ENCODE measurements around the gene RPS6KA4. TPM values are rescaled to one million over a fixed set of nuclear protein-coding genes. Genes with fewer than 3 reads are reported as not detected.

The RPS6KA4 gene
- total and polyA plus RNA-seq, 2 of the 13 experiments (the other 11 are each of a cell fraction or from before 2014, with no cell fraction given): 8.9 to 14.2 TPM

DNA sequence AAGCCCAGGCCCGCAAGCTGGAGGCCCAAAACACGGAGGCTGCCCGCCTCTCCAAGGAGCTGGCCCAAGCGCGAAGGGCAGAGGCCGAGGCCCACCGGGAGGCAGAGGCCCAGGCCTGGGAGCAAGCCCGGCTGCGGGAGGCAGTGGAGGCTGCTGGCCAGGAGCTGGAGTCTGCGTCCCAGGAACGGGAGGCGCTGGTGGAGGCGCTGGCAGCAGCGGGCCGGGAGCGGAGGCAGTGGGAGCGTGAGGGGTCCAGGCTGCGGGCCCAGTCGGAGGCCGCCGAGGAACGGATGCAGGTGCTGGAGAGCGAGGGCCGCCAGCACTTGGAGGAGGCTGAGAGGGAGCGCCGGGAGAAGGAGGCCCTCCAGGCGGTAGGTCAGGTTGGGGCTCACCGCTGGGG, 14.2 kb upstream of the RPS6KA4 start:
- Histone ChIP-seq H3K79me2 (ENCODE audit: insufficient read depth, low read length) (no peaks in the 10 kb centered on the region), H3K27me3 (ENCODE audit: control insufficient read depth in 1 of 2, insufficient read depth in 2 of 2, low read length in 2 of 2) (peaks cover 4 to 29% of the 10 kb centered on the region in 2 experiments; a peak in 4 of 5 replicates), H3K27ac (ENCODE audit: extremely low read length, insufficient read depth, low read length) (no peak overlapping the region), H3K36me3 (replicated peaks in 1 of 2; ENCODE audit: control insufficient read depth in 1 of 2, insufficient read depth in 2 of 2, low read length in 2 of 2) (no peaks in the 10 kb centered on the region), H3K4me1 (ENCODE audit: insufficient read depth, low read length) (peaks cover 57% of the 10 kb centered on the region), H3K4me3 (replicated peaks in 1 of 3; ENCODE audit: insufficient read depth in 1 of 3, low read depth in 2 of 3, low read length in 3 of 3) (no peak overlapping the region), H3K9ac (ENCODE audit: insufficient read depth, low read depth, low read length) (no peak overlapping the region), H3K4me2 (ENCODE audit: low read depth, low read length) (no peak overlapping the region), H2AFZ (ENCODE audit: low read length) (no peak overlapping the region), H3K9me3 (ENCODE audit: low read length) (no peaks in the 10 kb centered on the region), H4K20me1 (ENCODE audit: insufficient read depth, low read length) (no peaks in the 10 kb centered on the region)
- TF ChIP-seq, protein P1, sequence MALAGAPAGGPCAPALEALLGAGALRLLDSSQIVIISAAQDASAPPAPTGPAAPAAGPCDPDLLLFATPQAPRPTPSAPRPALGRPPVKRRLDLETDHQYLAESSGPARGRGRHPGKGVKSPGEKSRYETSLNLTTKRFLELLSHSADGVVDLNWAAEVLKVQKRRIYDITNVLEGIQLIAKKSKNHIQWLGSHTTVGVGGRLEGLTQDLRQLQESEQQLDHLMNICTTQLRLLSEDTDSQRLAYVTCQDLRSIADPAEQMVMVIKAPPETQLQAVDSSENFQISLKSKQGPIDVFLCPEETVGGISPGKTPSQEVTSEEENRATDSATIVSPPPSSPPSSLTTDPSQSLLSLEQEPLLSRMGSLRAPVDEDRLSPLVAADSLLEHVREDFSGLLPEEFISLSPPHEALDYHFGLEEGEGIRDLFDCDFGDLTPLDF (CRISPR knock-in tag; IDR thresholded peaks at IDR 0.05): no peak
- TF ChIP-seq SRF (IDR thresholded peaks at IDR 0.05; ENCODE audit: low read depth, low read length): no peak
- TF ChIP-seq, protein P2, sequence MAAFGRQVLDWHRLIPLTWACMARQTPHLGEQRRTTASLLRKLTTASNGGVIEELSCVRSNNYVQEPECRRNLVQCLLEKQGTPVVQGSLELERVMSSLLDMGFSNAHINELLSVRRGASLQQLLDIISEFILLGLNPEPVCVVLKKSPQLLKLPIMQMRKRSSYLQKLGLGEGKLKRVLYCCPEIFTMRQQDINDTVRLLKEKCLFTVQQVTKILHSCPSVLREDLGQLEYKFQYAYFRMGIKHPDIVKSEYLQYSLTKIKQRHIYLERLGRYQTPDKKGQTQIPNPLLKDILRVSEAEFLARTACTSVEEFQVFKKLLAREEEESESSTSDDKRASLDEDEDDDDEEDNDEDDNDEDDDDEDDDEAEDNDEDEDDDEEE (CRISPR knock-in tag; IDR thresholded peaks at IDR 0.05): no peak
- TF ChIP-seq, protein P3, sequence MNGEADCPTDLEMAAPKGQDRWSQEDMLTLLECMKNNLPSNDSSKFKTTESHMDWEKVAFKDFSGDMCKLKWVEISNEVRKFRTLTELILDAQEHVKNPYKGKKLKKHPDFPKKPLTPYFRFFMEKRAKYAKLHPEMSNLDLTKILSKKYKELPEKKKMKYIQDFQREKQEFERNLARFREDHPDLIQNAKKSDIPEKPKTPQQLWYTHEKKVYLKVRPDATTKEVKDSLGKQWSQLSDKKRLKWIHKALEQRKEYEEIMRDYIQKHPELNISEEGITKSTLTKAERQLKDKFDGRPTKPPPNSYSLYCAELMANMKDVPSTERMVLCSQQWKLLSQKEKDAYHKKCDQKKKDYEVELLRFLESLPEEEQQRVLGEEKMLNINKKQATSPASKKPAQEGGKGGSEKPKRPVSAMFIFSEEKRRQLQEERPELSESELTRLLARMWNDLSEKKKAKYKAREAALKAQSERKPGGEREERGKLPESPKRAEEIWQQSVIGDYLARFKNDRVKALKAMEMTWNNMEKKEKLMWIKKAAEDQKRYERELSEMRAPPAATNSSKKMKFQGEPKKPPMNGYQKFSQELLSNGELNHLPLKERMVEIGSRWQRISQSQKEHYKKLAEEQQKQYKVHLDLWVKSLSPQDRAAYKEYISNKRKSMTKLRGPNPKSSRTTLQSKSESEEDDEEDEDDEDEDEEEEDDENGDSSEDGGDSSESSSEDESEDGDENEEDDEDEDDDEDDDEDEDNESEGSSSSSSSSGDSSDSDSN (CRISPR knock-in tag; IDR thresholded peaks at IDR 0.05): no peak
- no peak for TF ChIP-seq SOX5 (CRISPR knock-in tag; IDR thresholded peaks at IDR 0.05; ENCODE audit: borderline replicate concordance)
- no peak for TF ChIP-seq ZNF629 (CRISPR knock-in tag; conservative IDR thresholded peaks at IDR 0.05)
- DNase-seq (ENCODE audit: low spot score) (no peak), FAIRE-seq (no peak), ATAC-seq (no peak)
- in situ Hi-C loops (cut with HindIII; ENCODE audit: extremely low pct_ligation_motif_present, low pct_unique_long_range_greater_than_20kb): no loop called here
- intact Hi-C loops (cut with micrococcal nuclease; ENCODE audit: unreplicated experiment): no loop called here
- 79% methylated on average over 26 of the region's 28 CpGs for whole genome bisulfite sequencing (ENCODE audit: low lambda C conversion rate)
- CTCF ChIA-PET (ENCODE audit: low intra/inter-chr PET ratio, low total read pairs): interaction anchor here (1.2 kb wide), 1 partner anchor 11 kb away, joined by 3 read pairs; no protein-coding TSS in a partner anchor
- POLR2A ChIA-PET: interaction anchor here (1.1 kb wide), 1 partner anchor 27 kb away, joined by 3 read pairs; the partner anchor contains the start of genes PRDX5 and TRMT112
- BruUV-seq (replicated peaks): no TSS peak
